ENCODE results near the gene ADGRV1. TPM values are rescaled to one million over a fixed set of nuclear protein-coding genes. Genes with fewer than 3 reads are reported as not detected.

The ADGRV1 gene
- total RNA-seq, 2 donors from 2014 or later = 16.4 to 20.9 TPM

- Histone ChIP-seq H3K27ac (no peak overlapping the region), H3K9me3 (no peaks in the 10 kb centered on the region), H3K4me3 (no peak overlapping the region), H3K4me1 (replicated peaks) (no peaks in the 10 kb centered on the region), H3K36me3 (no peaks in the 10 kb centered on the region), H3K27me3 (replicated peaks; ENCODE audit: insufficient read depth) (no peaks in the 10 kb centered on the region)
- WGBS = 88% methylated on average over 3 of the region's 3 CpGs
- no peak for DNase-seq (ENCODE audit: low spot score)
- intact Hi-C loops (cut with DNase I) = no loop called here
- TF ChIP-seq POLR2A (IDR thresholded peaks at IDR 0.05) (no peak), CTCF (IDR thresholded peaks at IDR 0.05) (no peak), POLR2AphosphoS5 (IDR thresholded peaks at IDR 0.05) (no peak)
These were observed 607.6 kb downstream of the ADGRV1 start for GRCh38 chr5:91166059-91166807.

GRCh38 chr5:91168859-91169258, 610.3 kb downstream of the ADGRV1 start:
- Histone ChIP-seq H3K27ac (no peak overlapping the region), H3K4me1 (replicated peaks) (no peaks in the 10 kb centered on the region), H3K4me3 (no peak overlapping the region), H3K36me3 (no peaks in the 10 kb centered on the region), H3K27me3 (replicated peaks; ENCODE audit: insufficient read depth) (no peaks in the 10 kb centered on the region), H3K9me3 (no peaks in the 10 kb centered on the region)
- DNase-seq (ENCODE audit: low spot score) = no peak
- 76% methylated on average over 1 of the region's 1 CpG for WGBS
- intact Hi-C loops (cut with DNase I) = no loop called here
- TF ChIP-seq POLR2AphosphoS5 (IDR thresholded peaks at IDR 0.05) (no peak), POLR2A (IDR thresholded peaks at IDR 0.05) (no peak), CTCF (IDR thresholded peaks at IDR 0.05) (no peak)

- DNase-seq (ENCODE audit: low spot score) = no peak
- intact Hi-C loops (cut with DNase I) = no loop called here
- Histone ChIP-seq H3K4me1 (replicated peaks) (no peaks in the 10 kb centered on the region), H3K4me3 (no peak overlapping the region), H3K9me3 (no peaks in the 10 kb centered on the region), H3K27me3 (replicated peaks; ENCODE audit: insufficient read depth) (no peaks in the 10 kb centered on the region), H3K27ac (no peak overlapping the region), H3K36me3 (no peaks in the 10 kb centered on the region)
- no peak for TF ChIP-seq CTCF (IDR thresholded peaks at IDR 0.05)
- TF ChIP-seq POLR2A (IDR thresholded peaks at IDR 0.05) = no peak
- TF ChIP-seq POLR2AphosphoS5 (IDR thresholded peaks at IDR 0.05) = no peak
- 41% methylated on average over 1 of the region's 1 CpG for WGBS
These were observed 611.7 kb downstream of the ADGRV1 start for GRCh38 chr5:91170266-91170665.

GRCh38 chr5:91171322-91171721, 612.7 kb downstream of the ADGRV1 start:
- Histone ChIP-seq H3K9me3 (no peaks in the 10 kb centered on the region), H3K27me3 (replicated peaks; ENCODE audit: insufficient read depth) (no peaks in the 10 kb centered on the region), H3K4me1 (replicated peaks) (no peaks in the 10 kb centered on the region), H3K27ac (no peak overlapping the region), H3K4me3 (no peak overlapping the region), H3K36me3 (no peaks in the 10 kb centered on the region)
- no peak for DNase-seq (ENCODE audit: low spot score)
- TF ChIP-seq CTCF (IDR thresholded peaks at IDR 0.05) (no peak), POLR2A (IDR thresholded peaks at IDR 0.05) (no peak), POLR2AphosphoS5 (IDR thresholded peaks at IDR 0.05) (no peak)
- 71% methylated on average over 2 of the region's 2 CpGs for WGBS
- intact Hi-C loops (cut with DNase I) = no loop called here

GRCh38 chr5:91174396-91174795, 615.8 kb downstream of the ADGRV1 start:
- Histone ChIP-seq H3K27ac (no peak overlapping the region), H3K36me3 (no peaks in the 10 kb centered on the region), H3K27me3 (replicated peaks; ENCODE audit: insufficient read depth) (no peaks in the 10 kb centered on the region), H3K4me1 (replicated peaks) (no peaks in the 10 kb centered on the region), H3K9me3 (no peaks in the 10 kb centered on the region), H3K4me3 (no peak overlapping the region)
- DNase-seq (ENCODE audit: low spot score) = no peak
- TF ChIP-seq POLR2AphosphoS5 (IDR thresholded peaks at IDR 0.05) (no peak), POLR2A (IDR thresholded peaks at IDR 0.05) (no peak), CTCF (IDR thresholded peaks at IDR 0.05) (no peak)
- intact Hi-C loops (cut with DNase I) = no loop called here

All from prostate gland (tissue), 2 donors.